Upper lobe of right lung (tissue), 1 donor: Measurements from ENCODE around the gene ETDB. TPM values are rescaled to one million over a fixed set of nuclear protein-coding genes. Genes with fewer than 3 reads are reported as not detected.

Experiments
- ATAC-seq: fragments of 200-7000 bp; cut with Tn5 transposase; one replicate; pipeline ENCODE4 v1.9.1; 2020; ENCODE audit warnings: mild to moderate bottlenecking, moderate library complexity
- DNase-seq: peaks from one replicate; pipeline ENCODE4 v3.0.0-alpha.2; 2020
- H3K27ac ChIP-seq: fragments of 200-600 bp; one replicate; pipeline ENCODE4 v1.8.0; 2022
- H3K27me3 ChIP-seq: fragments of 200-600 bp; one replicate; pipeline ENCODE4 v1.8.0; 2022; ENCODE audit warnings: mild to moderate bottlenecking
- H3K36me3 ChIP-seq: fragments of 200-600 bp; one replicate; pipeline ENCODE4 v1.8.0; 2022
- H3K4me1 ChIP-seq: fragments of 200-600 bp; one replicate; pipeline ENCODE4 v1.8.0; 2022
- H3K4me3 ChIP-seq: fragments of 200-600 bp; one replicate; pipeline ENCODE4 v1.8.0; 2022; ENCODE audit warnings: mild to moderate bottlenecking
- H3K9me3 ChIP-seq: fragments of 200-600 bp; one replicate; pipeline ENCODE4 v1.8.0; 2022
- intact Hi-C: fragments of 100-400 bp; cut with DNase I; formaldehyde crosslinking; loops from one replicate; pipeline ENCODE4 v1.11.0; 2022
- total RNA-seq: library from RNA; stranded (reverse); fragmentation: NEBNext Ultra II Directional; extraction: Animal tissue kit (Norgen Biotek cat#: 25700); gene quantifications from one replicate; pipeline ENCODE4 v1.2.1, GENCODE V29; 2021
- TF ChIP-seq, protein P1 (sequence below): fragments of 200-600 bp; IDR thresholded peaks from one replicate; pipeline ENCODE4 v1.8.0; 2022; ENCODE audit warnings: antibody characterized with exemption
- donor health status: DM: no; HTN: yes; CAD: no; lungs with severe emphysema.

Gene ETDB
- total RNA-seq, 1 donor from 2014 or later, result not detected

DNA sequence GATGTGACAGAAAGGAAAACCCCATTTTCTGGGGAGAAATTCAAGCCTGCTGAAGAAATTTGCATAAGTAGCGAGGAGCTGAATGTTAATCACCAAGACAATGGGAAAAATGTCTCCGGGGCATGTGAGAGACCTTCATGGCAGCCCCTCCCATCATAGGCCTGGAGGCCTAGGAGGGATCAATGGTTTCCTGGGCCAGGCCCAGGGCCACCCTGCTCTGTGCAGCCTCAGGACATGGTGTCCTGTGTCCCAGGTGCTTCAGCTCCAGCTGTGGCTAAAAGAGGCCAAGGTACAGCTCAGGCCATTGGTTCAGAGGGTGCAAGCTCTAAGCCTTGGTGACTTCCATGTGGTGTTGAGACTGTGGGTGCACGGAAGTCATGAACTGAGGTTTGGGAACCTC is 31.2 kb downstream of the ETDB start:
- Histone ChIP-seq H3K9me3 (no peaks in the 10 kb centered on the region), H3K4me1 (no peaks in the 10 kb centered on the region), H3K4me3 (no peak overlapping the region), H3K36me3 (no peaks in the 10 kb centered on the region), H3K27ac (no peak overlapping the region), H3K27me3 (no peaks in the 10 kb centered on the region)
- intact Hi-C loops, result no loop called here
- no peak for ATAC-seq
- TF ChIP-seq, protein P1, sequence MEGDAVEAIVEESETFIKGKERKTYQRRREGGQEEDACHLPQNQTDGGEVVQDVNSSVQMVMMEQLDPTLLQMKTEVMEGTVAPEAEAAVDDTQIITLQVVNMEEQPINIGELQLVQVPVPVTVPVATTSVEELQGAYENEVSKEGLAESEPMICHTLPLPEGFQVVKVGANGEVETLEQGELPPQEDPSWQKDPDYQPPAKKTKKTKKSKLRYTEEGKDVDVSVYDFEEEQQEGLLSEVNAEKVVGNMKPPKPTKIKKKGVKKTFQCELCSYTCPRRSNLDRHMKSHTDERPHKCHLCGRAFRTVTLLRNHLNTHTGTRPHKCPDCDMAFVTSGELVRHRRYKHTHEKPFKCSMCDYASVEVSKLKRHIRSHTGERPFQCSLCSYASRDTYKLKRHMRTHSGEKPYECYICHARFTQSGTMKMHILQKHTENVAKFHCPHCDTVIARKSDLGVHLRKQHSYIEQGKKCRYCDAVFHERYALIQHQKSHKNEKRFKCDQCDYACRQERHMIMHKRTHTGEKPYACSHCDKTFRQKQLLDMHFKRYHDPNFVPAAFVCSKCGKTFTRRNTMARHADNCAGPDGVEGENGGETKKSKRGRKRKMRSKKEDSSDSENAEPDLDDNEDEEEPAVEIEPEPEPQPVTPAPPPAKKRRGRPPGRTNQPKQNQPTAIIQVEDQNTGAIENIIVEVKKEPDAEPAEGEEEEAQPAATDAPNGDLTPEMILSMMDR, result no peak
- no peak for DNase-seq

DNA sequence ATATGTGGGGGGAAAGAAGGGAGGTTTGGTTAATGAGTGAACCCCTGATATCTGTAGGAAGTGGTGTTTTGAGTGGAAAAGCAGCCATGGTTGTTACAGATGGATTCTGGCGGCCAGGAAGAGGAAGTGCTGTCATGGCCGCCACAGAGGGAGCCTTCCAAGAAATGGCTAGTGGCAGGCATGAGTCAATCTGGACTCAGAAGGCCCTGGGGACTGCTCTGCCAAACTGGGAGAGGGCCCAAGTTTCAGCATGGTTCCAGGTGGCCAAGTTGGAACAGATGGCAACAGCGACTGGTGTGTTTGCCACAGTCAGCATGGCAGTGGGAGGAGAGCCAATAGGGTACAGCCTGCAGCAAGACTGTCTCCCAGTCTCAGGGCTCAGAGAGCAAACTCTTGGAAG is 32.5 kb downstream of the ETDB start:
- ATAC-seq, result no peak
- H3K27ac ChIP-seq, result no peak overlapping the region
- intact Hi-C loops, result no loop called here

DNA sequence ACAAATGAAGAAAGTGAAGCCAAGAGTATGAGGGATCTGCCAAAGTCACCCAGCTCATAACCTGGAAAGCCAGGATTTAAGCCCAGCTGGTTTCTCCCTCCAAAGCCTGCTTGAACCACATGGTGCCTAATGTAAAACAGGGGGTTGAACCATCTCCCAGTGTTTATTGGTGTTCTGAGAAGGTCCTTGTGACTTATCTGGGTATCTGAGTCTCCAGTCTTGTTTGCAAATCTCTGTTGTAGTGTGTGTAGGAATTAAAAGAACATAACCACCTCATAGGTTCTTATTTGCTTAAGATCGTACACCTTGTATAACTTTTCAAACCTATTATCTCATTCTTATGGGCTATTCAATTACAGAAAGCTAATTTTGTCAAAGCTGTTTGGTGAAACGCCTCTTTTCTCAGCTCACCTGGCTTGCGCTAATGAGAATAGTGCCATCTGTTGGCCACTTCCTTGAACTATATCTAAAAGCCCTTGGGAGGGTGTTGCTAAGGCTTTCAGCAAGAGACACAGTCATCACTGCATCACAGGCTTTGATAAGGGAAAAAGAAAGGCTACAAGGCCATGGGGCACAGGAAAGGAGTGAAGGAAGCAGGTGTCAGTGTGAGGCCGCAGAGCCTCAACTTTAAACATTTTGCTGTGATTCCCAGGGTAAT is 34.0 kb downstream of the ETDB start:
- Histone ChIP-seq H3K4me3 (no peak overlapping the region), H3K27ac (no peak overlapping the region), H3K36me3 (no peaks in the 10 kb centered on the region), H3K4me1 (no peaks in the 10 kb centered on the region), H3K9me3 (no peaks in the 10 kb centered on the region), H3K27me3 (no peaks in the 10 kb centered on the region)
- DNase-seq, result no peak
- TF ChIP-seq, protein P1, result peak; percentile 58
- intact Hi-C loops, result no loop called here
- ATAC-seq, result peak; percentile 87

More for the DNA sequence above, 32.5 kb downstream of the ETDB start:
- no peak for DNase-seq
- Histone ChIP-seq H3K36me3 (no peaks in the 10 kb centered on the region), H3K4me1 (no peaks in the 10 kb centered on the region), H3K4me3 (no peak overlapping the region), H3K9me3 (no peaks in the 10 kb centered on the region), H3K27me3 (no peaks in the 10 kb centered on the region)
- TF ChIP-seq, protein P1, result no peak

DNA sequence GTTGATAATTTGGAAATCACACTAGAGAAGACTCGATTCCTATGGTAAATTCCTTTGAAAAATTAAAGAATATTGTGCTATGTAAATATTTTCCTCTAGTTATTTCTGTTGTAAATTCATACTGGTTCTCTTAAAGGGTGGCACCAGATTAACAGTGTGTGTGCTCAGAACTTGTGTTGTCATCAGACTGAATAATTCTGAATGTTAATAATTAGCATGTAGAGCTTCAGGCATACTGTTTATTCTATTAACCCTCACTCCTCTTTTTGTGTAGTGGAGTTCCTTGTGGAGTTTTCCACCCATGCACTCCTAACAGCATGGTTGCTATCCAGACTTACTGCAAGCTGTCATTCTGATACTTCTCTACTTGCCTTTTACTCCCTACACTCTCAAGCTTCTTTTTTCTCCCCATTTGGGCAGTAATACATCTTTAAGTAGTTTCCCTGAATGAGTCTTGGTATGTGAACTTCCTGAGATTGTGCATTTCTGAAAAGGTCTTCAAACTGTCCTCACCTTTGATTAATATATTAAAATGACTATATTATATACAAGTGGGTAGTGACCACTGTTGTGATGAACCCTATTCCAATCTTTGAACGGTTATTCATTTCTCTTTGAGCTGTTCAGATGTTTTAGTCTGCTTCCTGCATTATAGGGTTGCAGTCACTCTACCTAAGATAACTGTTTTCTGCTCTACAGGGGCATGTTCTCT is 38.5 kb downstream of the ETDB start:
- H3K9me3 ChIP-seq, result no peaks in the 10 kb centered on the region
- TF ChIP-seq, protein P1, result no peak
- intact Hi-C loops, result no loop called here
- no peaks in the 10 kb centered on the region for H3K27me3 ChIP-seq
- no peaks in the 10 kb centered on the region for H3K36me3 ChIP-seq
- DNase-seq (no peak), ATAC-seq (no peak)
- H3K4me3 ChIP-seq, result no peak overlapping the region
- no peak overlapping the region for H3K27ac ChIP-seq
- H3K4me1 ChIP-seq, result no peaks in the 10 kb centered on the region

Other genes with a start within 250 kb of the ETDB start
- 19.4 TPM for gene MOSPD1, start 205.3 kb downstream of the ETDB start, total RNA-seq
- 5.2 TPM for gene SMIM10, start 129.5 kb downstream of the ETDB start, total RNA-seq
- gene RTL8B, start 98.0 kb downstream of the ETDB start, total RNA-seq, result 15.6 TPM
- gene RTL8C, start 88.2 kb downstream of the ETDB start, total RNA-seq, result 80.9 TPM
- gene RTL8A, start 68.4 kb downstream of the ETDB start, total RNA-seq, result 34.7 TPM
- gene SMIM10L2B, start 21.8 kb downstream of the ETDB start, total RNA-seq, result 2.4 TPM
- gene CT55, start 50.9 kb upstream of the ETDB start, total RNA-seq, result not detected
- not detected for gene ETDA, start 131.5 kb upstream of the ETDB start, total RNA-seq
- not detected for gene ETDC, start 189.0 kb upstream of the ETDB start, total RNA-seq
- 10.5 TPM for gene ZNF75D, start 223.6 kb upstream of the ETDB start, total RNA-seq
- 4.7 TPM for gene ZNF449, start 224.3 kb upstream of the ETDB start, total RNA-seq